GM19023 (cell line): ENCODE measurements around the gene SERTAD1.
"Not testable (repeated sequence)": the region's sequence is repeated elsewhere in the genome, so short reads cannot be mapped to it uniquely, and the experiment has no call there.

ENCODE experiments used
- ATAC-seq: cut with Tn5 transposase; IDR thresholded peaks from one replicate; pipeline ENCODE4 v1.9.1; 2021; ENCODE audit warnings: mild to moderate bottlenecking, moderate library complexity; ENCODE audit not compliant: unreplicated experiment

SERTAD1 gene

GRCh38 chr19:40452016-40452415, 26.2 kb upstream of the SERTAD1 start:
- ATAC-seq: no peak

- no peak for ATAC-seq
Measured at GRCh38 chr19:40450664-40451063, 24.9 kb upstream of the SERTAD1 start.

- ATAC-seq: no peak
Measured at GRCh38 chr19:40449506-40449905, 23.7 kb upstream of the SERTAD1 start.

- ATAC-seq: no peak
Measured at GRCh38 chr19:40446263-40446784, 20.5 kb upstream of the SERTAD1 start.

GRCh38 chr19:40445780-40446262, 20.0 kb upstream of the SERTAD1 start:
- no peak for ATAC-seq

GRCh38 chr19:40444825-40445312, 19.1 kb upstream of the SERTAD1 start:
- no peak for ATAC-seq

- ATAC-seq: peak; percentile 69
Measured at GRCh38 chr19:40444000-40444824, 18.4 kb upstream of the SERTAD1 start, which contains the start of gene SERTAD3. Gene SERTAD3, minus strand, starts transcription at chr19:40444335. Its CDS starts 2,255 bp downstream, at chr19:40442080.

GRCh38 chr19:40443131-40443999, 17.6 kb upstream of the SERTAD1 start:
- ATAC-seq: peak; percentile 64

GRCh38 chr19:40442328-40443130, 16.7 kb upstream of the SERTAD1 start:
- no peak for ATAC-seq

- no peak for ATAC-seq
Measured at GRCh38 chr19:40441719-40442253, 16.0 kb upstream of the SERTAD1 start.

- no peak for ATAC-seq
Measured at GRCh38 chr19:40438284-40438683, 12.5 kb upstream of the SERTAD1 start.

GRCh38 chr19:40433391-40434216, 7.8 kb upstream of the SERTAD1 start:
- ATAC-seq: peak; percentile 52

GRCh38 chr19:40432760-40433159, 7.0 kb upstream of the SERTAD1 start:
- ATAC-seq: not testable (repeated sequence)

- ATAC-seq: no peak
Measured at GRCh38 chr19:40431698-40432097, 5.9 kb upstream of the SERTAD1 start.

GRCh38 chr19:40430242-40430641, 4.5 kb upstream of the SERTAD1 start:
- not testable (repeated sequence) for ATAC-seq

- not testable (repeated sequence) for ATAC-seq
Measured at GRCh38 chr19:40428197-40428596, 2.4 kb upstream of the SERTAD1 start.

GRCh38 chr19:40424637-40425449, 949 bp downstream of the SERTAD1 start:
- ATAC-seq: no peak

GRCh38 chr19:40423938-40424337, 1.9 kb downstream of the SERTAD1 start:
- no peak for ATAC-seq
